AG09309 (cell line): ENCODE data around the gene PSD2.

Experiments
- DNase-seq: peaks from one replicate; pipeline ENCODE4 v3.0.0-alpha.2; 2010; ENCODE audit warnings: low read depth
- H3K4me3 ChIP-seq: 2 replicates; pipeline ENCODE4 v1.5.1; 2011; ENCODE audit warnings: mild to moderate bottlenecking, low read depth, low read length, moderate library complexity; ENCODE audit not compliant: control insufficient read depth
- TF ChIP-seq, protein P1 (sequence below): IDR thresholded peaks from 2 replicates; pipeline ENCODE4 v1.5.1; 2011; ENCODE audit warnings: mild to moderate bottlenecking, low read depth, low read length, inconsistent platforms; ENCODE audit not compliant: insufficient read depth, control insufficient read depth; ENCODE audit errors: missing control alignments

The PSD2 gene

GRCh38 chr5:139855451-139855850, 59.8 kb downstream of the PSD2 start:
- no peak for DNase-seq
- TF ChIP-seq, protein P1, sequence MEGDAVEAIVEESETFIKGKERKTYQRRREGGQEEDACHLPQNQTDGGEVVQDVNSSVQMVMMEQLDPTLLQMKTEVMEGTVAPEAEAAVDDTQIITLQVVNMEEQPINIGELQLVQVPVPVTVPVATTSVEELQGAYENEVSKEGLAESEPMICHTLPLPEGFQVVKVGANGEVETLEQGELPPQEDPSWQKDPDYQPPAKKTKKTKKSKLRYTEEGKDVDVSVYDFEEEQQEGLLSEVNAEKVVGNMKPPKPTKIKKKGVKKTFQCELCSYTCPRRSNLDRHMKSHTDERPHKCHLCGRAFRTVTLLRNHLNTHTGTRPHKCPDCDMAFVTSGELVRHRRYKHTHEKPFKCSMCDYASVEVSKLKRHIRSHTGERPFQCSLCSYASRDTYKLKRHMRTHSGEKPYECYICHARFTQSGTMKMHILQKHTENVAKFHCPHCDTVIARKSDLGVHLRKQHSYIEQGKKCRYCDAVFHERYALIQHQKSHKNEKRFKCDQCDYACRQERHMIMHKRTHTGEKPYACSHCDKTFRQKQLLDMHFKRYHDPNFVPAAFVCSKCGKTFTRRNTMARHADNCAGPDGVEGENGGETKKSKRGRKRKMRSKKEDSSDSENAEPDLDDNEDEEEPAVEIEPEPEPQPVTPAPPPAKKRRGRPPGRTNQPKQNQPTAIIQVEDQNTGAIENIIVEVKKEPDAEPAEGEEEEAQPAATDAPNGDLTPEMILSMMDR, result no peak
- H3K4me3 ChIP-seq, result no peak overlapping the region

GRCh38 chr5:139855946-139856540, 60.4 kb downstream of the PSD2 start:
- DNase-seq, result no peak
- TF ChIP-seq, protein P1, result no peak
- no peak overlapping the region for H3K4me3 ChIP-seq

- no peak for DNase-seq
- no peak overlapping the region for H3K4me3 ChIP-seq
- TF ChIP-seq, protein P1, result no peak
These were observed 61.1 kb downstream of the PSD2 start for GRCh38 chr5:139856714-139857113.

DNA sequence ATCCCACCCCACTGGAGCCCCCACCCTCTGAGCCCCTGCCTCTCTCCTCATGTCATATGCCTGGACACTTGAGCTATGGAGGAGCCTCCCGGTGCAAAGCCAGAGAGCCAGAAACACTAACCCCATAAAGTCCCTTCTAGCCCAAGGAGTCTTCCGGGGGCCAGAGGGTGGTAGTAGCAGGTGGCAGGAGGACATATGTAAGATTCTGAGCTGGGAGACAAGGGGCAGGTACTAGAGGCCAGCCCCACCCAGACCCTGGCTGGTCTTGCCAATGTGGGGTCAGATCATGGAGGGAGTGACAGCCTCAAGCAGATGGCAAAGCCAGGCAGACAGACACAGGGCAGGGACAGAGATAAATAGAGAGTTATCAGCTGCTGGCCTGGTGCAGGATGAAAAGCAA, 63.4 kb downstream of the PSD2 start:
- TF ChIP-seq, protein P1, result no peak
- DNase-seq, result no peak
- H3K4me3 ChIP-seq, result no peak overlapping the region

- TF ChIP-seq, protein P1, result no peak
- DNase-seq, result no peak
- no peak overlapping the region for H3K4me3 ChIP-seq
These were observed 65.6 kb downstream of the PSD2 start for GRCh38 chr5:139861021-139861888.

DNA sequence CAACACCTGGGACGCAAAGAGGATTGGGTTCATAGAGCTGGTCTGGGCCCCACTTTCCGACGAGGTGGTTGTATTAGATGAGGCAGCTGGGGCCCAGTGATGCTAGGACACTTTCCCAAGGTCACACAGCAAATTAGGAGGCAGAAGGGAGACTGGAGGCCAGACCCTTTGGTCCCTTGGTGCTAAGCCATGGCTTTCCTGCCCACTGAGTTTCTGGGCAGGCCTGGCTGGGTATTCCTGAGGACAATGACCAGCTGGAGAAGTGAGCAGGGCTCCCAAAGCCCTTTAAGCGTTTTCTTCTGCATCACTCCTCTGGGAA, 66.2 kb downstream of the PSD2 start:
- TF ChIP-seq, protein P1, result no peak
- no peak for DNase-seq
- no peak overlapping the region for H3K4me3 ChIP-seq
